ENCODE measurements around the gene OTUB1. TPM values are rescaled to one million over a fixed set of nuclear protein-coding genes. Genes with fewer than 3 reads are reported as not detected.
A peak's percentile ranks its signal among the peaks of the same experiment; 100 is the strongest.

The OTUB1 gene
- total and polyA plus RNA-seq, 2 of the 13 experiments (the other 11 are each of a cell fraction or from before 2014, with no cell fraction given): 58.8 to 130 TPM

- TF ChIP-seq ZNF609 (CRISPR knock-in tag; IDR thresholded peaks at IDR 0.05; ENCODE audit: borderline replicate concordance): peak; percentile 53; the same call in 1 of the 2 replicates
- no peak for TF ChIP-seq ZNF224 (CRISPR knock-in tag; IDR thresholded peaks at IDR 0.05)
- peak; percentile 88 for TF ChIP-seq ZNF784 (CRISPR knock-in tag; IDR thresholded peaks at IDR 0.05; ENCODE audit: borderline replicate concordance)
- TF ChIP-seq SATB2 (CRISPR knock-in tag; IDR thresholded peaks at IDR 0.05): peak; percentile 63; the same call in 1 of the 2 replicates
- TF ChIP-seq TAF1 (CRISPR knock-in tag; IDR thresholded peaks at IDR 0.05): peak; percentile 99
- no peak for TF ChIP-seq ZNF75D (CRISPR knock-in tag; IDR thresholded peaks at IDR 0.05; ENCODE audit: borderline replicate concordance)
- peak; percentile 97 for TF ChIP-seq SAP130 (CRISPR knock-in tag; IDR thresholded peaks at IDR 0.05; ENCODE audit: low read depth)
- TF ChIP-seq ATRX (CRISPR knock-in tag; IDR thresholded peaks at IDR 0.05; ENCODE audit: borderline replicate concordance): no peak
- peak; percentile 53 for TF ChIP-seq PRPF4 (IDR thresholded peaks at IDR 0.05; ENCODE audit: low read depth, low read length, poor library complexity, severe bottlenecking)
- TF ChIP-seq HMG20B (CRISPR knock-in tag; conservative IDR thresholded peaks at IDR 0.05): no peak
- peak; percentile 51; the same call in 1 of the 2 replicates for TF ChIP-seq TARDBP (CRISPR knock-in tag; IDR thresholded peaks at IDR 0.05)
- TF ChIP-seq, protein P1, sequence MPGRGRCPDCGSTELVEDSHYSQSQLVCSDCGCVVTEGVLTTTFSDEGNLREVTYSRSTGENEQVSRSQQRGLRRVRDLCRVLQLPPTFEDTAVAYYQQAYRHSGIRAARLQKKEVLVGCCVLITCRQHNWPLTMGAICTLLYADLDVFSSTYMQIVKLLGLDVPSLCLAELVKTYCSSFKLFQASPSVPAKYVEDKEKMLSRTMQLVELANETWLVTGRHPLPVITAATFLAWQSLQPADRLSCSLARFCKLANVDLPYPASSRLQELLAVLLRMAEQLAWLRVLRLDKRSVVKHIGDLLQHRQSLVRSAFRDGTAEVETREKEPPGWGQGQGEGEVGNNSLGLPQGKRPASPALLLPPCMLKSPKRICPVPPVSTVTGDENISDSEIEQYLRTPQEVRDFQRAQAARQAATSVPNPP (CRISPR knock-in tag; IDR thresholded peaks at IDR 0.05): no peak
- no peak for TF ChIP-seq HDAC6 (IDR thresholded peaks at IDR 0.05; ENCODE audit: low read depth, low read length)
These were observed at the start of gene OTUB1 (continued) for GRCh38 chr11:63986156-63986931.
